ENCODE measurements around the gene BPI. TPM values are rescaled to one million over a fixed set of nuclear protein-coding genes. Genes with fewer than 3 reads are reported as not detected.

Gene BPI
- total RNA-seq, 4 donors from 2014 or later, result not detected

- H3K9me3 ChIP-seq, result no peaks in the 10 kb centered on the region
- in situ Hi-C loops (cut with MboI; ENCODE audit: low sequenced_read_pairs in 4 of 4) (no loop called here), intact Hi-C loops (cut with DNase I; ENCODE audit: low total_unique reads) (no loop called here)
- ATAC-seq (no peak), DNase-seq (no peak)
- no peak overlapping the region for H3K27ac ChIP-seq
- H3K4me1 ChIP-seq, result no peaks in the 10 kb centered on the region
- H3K4me3 ChIP-seq, result no peak overlapping the region
- H3K36me3 ChIP-seq, result no peaks in the 10 kb centered on the region
- H3K27me3 ChIP-seq, result no peaks in the 10 kb centered on the region
- no peak for TF ChIP-seq CTCF (IDR thresholded peaks at IDR 0.05 in 4 of 5, conservative IDR thresholded peaks at IDR 0.05 in 1 of 5)
- TF ChIP-seq POLR2A (IDR thresholded peaks at IDR 0.05), result no peak
These were observed 59.2 kb downstream of the BPI start for GRCh38 chr20:38363004-38363747.

GRCh38 chr20:38369389-38369788 lies 65.4 kb downstream of the BPI start:
- no peak for DNase-seq
- H3K36me3 ChIP-seq, result no peaks in the 10 kb centered on the region
- H3K9me3 ChIP-seq, result no peaks in the 10 kb centered on the region
- ATAC-seq, result no peak
- in situ Hi-C loops (cut with MboI; ENCODE audit: low sequenced_read_pairs in 4 of 4), result no loop called here
- H3K27me3 ChIP-seq, result no peaks in the 10 kb centered on the region
- no peaks in the 10 kb centered on the region for H3K4me1 ChIP-seq
- no peak overlapping the region for H3K27ac ChIP-seq
- TF ChIP-seq CTCF (IDR thresholded peaks at IDR 0.05 in 4 of 5, conservative IDR thresholded peaks at IDR 0.05 in 1 of 5) (no peak), POLR2A (IDR thresholded peaks at IDR 0.05) (no peak)
- no peak overlapping the region for H3K4me3 ChIP-seq
- intact Hi-C loops (cut with DNase I; ENCODE audit: low total_unique reads), result no loop called here

- intact Hi-C loops (cut with DNase I; ENCODE audit: low total_unique reads), result no loop called here
- Histone ChIP-seq H3K9me3 (no peaks in the 10 kb centered on the region), H3K27ac (no peak overlapping the region), H3K4me3 (no peak overlapping the region), H3K36me3 (no peaks in the 10 kb centered on the region), H3K4me1 (no peaks in the 10 kb centered on the region), H3K27me3 (no peaks in the 10 kb centered on the region)
- in situ Hi-C loops (cut with MboI; ENCODE audit: low sequenced_read_pairs in 4 of 4), result no loop called here
- no peak for DNase-seq
- TF ChIP-seq POLR2A (IDR thresholded peaks at IDR 0.05) (no peak), CTCF (IDR thresholded peaks at IDR 0.05 in 4 of 5, conservative IDR thresholded peaks at IDR 0.05 in 1 of 5) (no peak)
- ATAC-seq, result no peak
These were observed 68.8 kb downstream of the BPI start for GRCh38 chr20:38372806-38373205.

- in situ Hi-C loops (cut with MboI; ENCODE audit: low sequenced_read_pairs in 4 of 4), result no loop called here
- Histone ChIP-seq H3K36me3 (no peaks in the 10 kb centered on the region), H3K27me3 (no peaks in the 10 kb centered on the region), H3K9me3 (no peaks in the 10 kb centered on the region), H3K4me3 (no peak overlapping the region), H3K27ac (no peak overlapping the region), H3K4me1 (no peaks in the 10 kb centered on the region)
- no peak for DNase-seq
- intact Hi-C loops (cut with DNase I; ENCODE audit: low total_unique reads), result no loop called here
- TF ChIP-seq CTCF (IDR thresholded peaks at IDR 0.05 in 4 of 5, conservative IDR thresholded peaks at IDR 0.05 in 1 of 5) (no peak), POLR2A (IDR thresholded peaks at IDR 0.05) (no peak)
- no peak for ATAC-seq
These were observed 69.4 kb downstream of the BPI start for GRCh38 chr20:38373231-38373867.

All from gastrocnemius medialis (tissue), 4 donors.